Activated naive CD4-positive, alpha-beta T cell treated with anti-CD3 and anti-CD28 coated beads, Interleukin-2, amount 10 ng/mL, durations not matched to agents 5 hours and 36 hours (primary cell): ENCODE results near the gene HNRNPF. TPM values are rescaled to one million over a fixed set of nuclear protein-coding genes. Genes with fewer than 3 reads are reported as not detected.

Source experiments
- total RNA-seq, 2 experiments: library from RNA; stranded (reverse); gene quantifications; one replicate each; pipeline ENCODE4 v1.2.3, GENCODE V29; 2021

The HNRNPF gene, protein sequence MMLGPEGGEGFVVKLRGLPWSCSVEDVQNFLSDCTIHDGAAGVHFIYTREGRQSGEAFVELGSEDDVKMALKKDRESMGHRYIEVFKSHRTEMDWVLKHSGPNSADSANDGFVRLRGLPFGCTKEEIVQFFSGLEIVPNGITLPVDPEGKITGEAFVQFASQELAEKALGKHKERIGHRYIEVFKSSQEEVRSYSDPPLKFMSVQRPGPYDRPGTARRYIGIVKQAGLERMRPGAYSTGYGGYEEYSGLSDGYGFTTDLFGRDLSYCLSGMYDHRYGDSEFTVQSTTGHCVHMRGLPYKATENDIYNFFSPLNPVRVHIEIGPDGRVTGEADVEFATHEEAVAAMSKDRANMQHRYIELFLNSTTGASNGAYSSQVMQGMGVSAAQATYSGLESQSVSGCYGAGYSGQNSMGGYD
- 100 to 1,000 TPM; 439 to 457 TPM for total RNA-seq

DNA sequence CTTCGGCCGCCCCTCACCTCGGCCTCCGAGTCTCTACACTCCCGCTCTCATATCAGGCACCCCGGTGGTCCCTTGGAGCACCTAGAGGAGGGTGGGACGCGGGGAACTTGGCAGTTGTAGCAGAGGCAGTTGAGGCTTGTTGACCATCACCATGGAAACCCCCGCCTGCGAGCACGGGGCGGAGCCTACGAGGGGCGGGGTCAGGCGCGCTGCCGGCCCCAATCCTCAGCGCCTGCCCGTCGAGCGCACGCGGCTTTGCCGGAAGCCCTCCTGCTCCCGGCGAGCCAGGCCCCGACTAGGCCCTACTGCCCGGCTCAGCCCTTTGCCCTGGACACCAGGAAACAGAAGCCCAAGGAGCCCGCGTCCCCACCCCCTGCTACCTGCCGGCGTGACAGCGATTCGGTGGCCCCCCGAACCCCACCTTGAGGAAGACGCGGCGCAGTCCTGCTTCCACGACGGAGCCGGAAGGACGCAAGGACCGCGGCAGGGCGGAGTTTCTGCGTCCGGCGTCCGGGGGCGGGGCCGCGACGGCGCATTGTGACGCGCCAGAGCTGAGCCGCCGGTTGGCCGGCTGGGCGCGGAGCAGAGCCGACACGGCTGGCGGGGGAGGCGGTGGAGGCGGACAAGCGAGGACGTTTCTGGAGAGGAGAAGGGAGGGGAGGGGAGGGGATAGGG, at the start of gene HNRNPF:
Gene HNRNPF (minus strand): TSS at position 477 of the 675 bp plus-strand sequence. CDS start 21,302 bp downstream, outside the sequence.

GRCh38 chr10:43436291-43437140, 27.5 kb upstream of the HNRNPF start, which contains the start of gene ZNF487:
TSS of gene ZNF487 (plus strand) at chr10:43437111. CDS start at chr10:43475814, 38,703 bp downstream.

DNA sequence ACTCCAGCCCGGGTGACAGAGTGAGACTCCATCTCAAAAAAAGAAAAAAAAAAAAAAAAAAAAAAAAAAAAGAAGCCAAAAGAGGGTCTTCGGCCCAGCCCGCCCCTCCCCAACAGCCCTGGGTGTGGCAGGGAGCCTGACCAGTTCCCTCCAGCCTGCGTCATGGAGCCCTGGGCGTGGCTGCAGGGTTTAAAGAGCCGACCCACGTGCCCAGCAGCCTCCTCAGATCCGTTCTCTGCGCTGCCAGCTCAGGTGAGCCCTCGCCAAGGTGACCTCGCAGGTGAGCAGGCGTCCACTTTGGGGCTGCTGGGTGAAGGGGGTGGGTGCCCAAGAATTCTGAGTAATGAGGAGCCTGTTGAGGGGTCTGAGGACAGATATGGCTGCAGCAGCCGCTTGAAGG, 37.6 kb downstream of the HNRNPF start, which contains the start of gene FXYD4:
Gene FXYD4 (plus strand): TSS at position 219 of the 400 bp plus-strand sequence. CDS start 2,111 bp downstream, outside the sequence.

Other genes with a start within 250 kb of the HNRNPF start
- 1 to 10 TPM; 4.2 to 5.7 TPM for gene RASGEF1A, start 142.1 kb downstream of the HNRNPF start, total RNA-seq
- gene FXYD4, start 37.5 kb downstream of the HNRNPF start, total RNA-seq: not detected
- gene ZNF487, start 27.9 kb upstream of the HNRNPF start, total RNA-seq: 1 to 10 TPM; 6.1 to 7.7 TPM
- under 1 TPM; 0.79 to 0.93 TPM for gene ZNF239, start 165.4 kb upstream of the HNRNPF start, total RNA-seq
- gene ZNF485, start 197.3 kb upstream of the HNRNPF start, total RNA-seq: 1 to 10 TPM; 6.0 to 6.5 TPM
- 10 to 100 TPM; 22.9 to 23.4 TPM for gene ZNF32, start 239.7 kb upstream of the HNRNPF start, total RNA-seq